ENCODE results near the gene NKAP.
"Not testable (repeated sequence)": the region's sequence is repeated elsewhere in the genome, so short reads cannot be mapped to it uniquely, and the experiment has no call there.

NKAP gene

GRCh38 chrX:119943185-119943988 lies at the start of gene NKAP:
NKAP (minus strand) TSS chrX:119943751; CDS start chrX:119943605, 146 bp downstream.
- peak; percentile 49 for DNase-seq (ENCODE audit: extremely low spot score, insufficient read length, low read depth)
- peak; percentile 96 for FAIRE-seq

GRCh38 chrX:119991005-119991787 lies 47.6 kb upstream of the NKAP start:
- FAIRE-seq, result no peak
- DNase-seq (ENCODE audit: extremely low spot score, insufficient read length, low read depth), result no peak

GRCh38 chrX:119990556-119991004 lies 47.0 kb upstream of the NKAP start:
- FAIRE-seq (no peak), DNase-seq (ENCODE audit: extremely low spot score, insufficient read length, low read depth) (no peak)

GRCh38 chrX:119989905-119990555 lies 46.5 kb upstream of the NKAP start:
- DNase-seq (ENCODE audit: extremely low spot score, insufficient read length, low read depth) (no peak), FAIRE-seq (no peak)

DNA sequence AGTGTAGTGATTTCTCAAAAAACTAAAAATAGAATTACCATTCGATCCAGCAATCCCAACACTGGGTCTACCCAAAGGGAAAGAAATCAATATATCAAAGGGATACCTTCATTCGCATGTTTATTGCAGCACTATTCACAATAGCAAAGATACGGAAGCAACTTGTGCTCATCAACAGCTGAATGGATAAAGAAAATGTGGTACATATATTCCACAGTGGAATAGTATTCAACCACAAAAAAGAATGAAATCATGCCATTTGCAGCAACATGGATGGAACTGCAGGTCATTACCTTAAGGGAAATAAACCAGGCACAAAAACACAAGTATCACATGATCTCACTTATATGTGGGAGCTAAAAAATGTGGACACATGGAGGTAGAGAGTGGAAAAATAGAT lies 42.7 kb upstream of the NKAP start:
- no peak for DNase-seq (ENCODE audit: extremely low spot score, insufficient read length, low read depth)
- no peak for FAIRE-seq

DNA sequence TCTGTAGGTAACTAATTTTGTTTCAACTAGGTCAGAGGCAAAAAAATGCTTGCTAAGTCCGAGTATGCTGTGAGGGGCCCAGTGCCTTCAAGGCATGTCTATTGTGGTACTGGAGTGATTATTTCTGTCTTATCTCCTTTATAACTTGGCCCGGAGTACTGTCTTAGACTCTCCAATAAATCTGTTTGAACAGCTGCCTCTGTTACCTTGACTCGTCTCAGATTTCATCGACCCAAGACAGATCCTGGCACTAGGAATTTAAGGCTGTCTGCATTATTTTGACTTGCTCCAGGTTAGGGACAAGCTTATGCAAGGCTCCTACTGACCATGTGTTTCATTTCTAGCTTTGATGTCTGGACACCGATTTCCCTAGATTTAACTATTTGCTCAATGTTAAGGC lies 41.1 kb upstream of the NKAP start:
- FAIRE-seq (no peak), DNase-seq (ENCODE audit: extremely low spot score, insufficient read length, low read depth) (no peak)

DNA sequence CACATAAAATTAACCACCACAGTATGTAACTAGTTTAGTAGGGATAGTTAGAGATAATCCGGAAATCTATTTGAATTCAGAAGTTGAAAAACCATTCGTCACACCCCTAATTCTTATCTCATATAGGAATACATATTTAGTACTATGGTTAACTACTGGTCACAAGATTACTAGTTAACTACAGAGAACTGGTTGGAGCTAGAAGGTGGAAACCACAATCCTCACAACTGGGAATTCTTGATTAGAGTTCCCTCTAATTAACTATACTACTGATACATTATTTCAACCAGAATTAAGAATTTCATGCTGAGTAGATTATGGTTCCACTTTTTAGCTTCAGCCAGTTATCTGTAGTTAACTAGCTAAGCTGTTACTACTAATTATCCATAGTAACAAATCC lies 39.9 kb upstream of the NKAP start:
- DNase-seq (ENCODE audit: extremely low spot score, insufficient read length, low read depth) (no peak), FAIRE-seq (no peak)

- FAIRE-seq, result no peak
- DNase-seq (ENCODE audit: extremely low spot score, insufficient read length, low read depth), result no peak
Measured at GRCh38 chrX:119982145-119982544, 38.6 kb upstream of the NKAP start.

DNA sequence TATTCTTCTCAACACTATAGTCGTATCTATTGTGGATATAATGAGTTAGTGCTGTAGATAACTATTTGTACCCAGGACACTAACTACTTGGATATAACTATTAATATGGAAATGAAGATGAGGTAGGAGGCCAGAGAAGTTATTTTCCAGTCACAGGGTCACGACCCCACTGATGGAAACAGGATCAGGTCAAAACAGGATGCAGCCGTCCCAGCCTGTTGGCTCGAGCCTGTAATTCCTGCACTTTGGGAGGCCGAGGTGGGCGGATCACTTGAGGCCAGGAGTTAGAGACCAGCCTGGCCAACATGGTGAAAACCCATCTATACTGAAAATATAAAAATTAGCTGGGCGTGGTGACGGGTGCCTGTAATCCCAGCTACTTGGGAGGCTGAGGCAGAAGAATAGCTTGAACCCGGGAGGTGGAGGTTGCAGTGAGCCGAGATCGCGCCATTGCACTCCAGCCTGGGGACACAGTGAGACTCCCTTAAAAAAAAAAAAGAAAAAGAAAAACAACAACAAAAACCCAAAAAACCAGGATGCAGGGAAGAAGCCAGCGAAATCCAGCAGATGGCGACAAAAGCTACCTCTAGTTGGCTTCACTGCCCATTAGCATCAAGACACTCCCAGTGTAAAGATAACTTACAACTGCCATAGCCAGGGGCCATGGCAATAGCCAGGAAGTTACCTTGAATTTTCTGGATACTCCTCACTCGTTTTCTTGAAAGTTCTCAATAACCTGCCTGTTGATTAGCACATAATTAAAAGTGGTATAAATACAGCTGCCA lies 37.9 kb upstream of the NKAP start:
- FAIRE-seq, result peak; percentile 87

DNA sequence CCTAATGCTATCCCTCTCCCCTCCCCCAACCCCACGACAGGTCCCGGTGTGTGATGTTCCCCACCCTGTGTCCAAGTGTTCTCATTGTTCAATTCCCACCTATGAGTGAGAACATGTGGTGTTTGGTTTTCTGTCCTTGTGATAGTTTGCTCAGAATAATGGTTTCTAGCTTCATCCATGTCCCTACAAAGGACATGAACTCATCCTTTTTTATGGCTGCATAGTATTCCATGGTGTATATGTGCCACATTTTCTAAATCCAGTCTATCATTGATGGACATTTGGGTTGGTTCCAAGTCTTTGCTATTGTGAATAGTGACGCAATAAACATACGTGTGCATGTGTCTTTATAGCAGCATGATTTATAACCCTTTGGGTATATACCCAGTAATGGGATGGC lies 33.6 kb upstream of the NKAP start:
- not testable (repeated sequence) for DNase-seq (ENCODE audit: extremely low spot score, insufficient read length, low read depth); FAIRE-seq

More for the DNA sequence above, 37.9 kb upstream of the NKAP start:
- no peak for DNase-seq (ENCODE audit: extremely low spot score, insufficient read length, low read depth)

DNA sequence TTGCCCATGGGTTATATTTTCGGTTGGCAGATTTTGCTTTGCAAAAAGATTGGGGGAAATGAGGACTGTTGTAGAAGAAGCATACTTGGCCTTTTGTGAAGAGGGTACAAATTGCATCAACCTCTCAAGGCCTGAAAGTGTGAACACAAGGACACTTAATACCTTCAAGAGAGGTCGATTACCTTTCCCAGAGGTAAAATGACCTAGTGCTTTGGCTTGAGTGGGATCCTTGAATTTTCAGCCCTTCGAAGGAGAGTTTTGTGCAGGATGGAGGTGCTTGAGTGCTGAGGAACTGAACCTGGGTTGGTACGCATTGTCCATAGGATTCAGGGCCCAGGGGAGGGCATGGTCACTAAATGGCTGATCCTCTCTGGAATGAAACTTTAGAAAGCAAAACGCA lies 27.6 kb upstream of the NKAP start:
- FAIRE-seq (no peak), DNase-seq (ENCODE audit: extremely low spot score, insufficient read length, low read depth) (no peak)

DNA sequence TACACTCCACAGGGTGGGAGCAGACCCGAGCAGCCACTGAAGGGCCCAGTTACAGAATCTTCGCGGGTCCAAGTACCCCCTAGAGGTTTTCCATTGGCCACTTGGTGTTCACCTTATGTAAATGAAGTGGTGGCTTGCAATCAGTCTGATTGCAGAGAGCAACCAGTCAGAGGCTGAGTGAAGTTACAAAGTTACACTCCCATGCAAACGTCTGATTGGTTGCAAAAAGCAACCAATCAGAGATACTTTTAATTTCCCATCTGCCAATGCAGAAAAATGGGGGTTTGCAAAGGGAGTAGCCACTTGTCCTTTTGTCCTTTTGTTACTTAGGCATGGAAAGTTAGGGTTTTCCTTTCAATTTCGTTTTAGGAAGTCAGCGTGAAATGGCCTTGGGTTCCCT lies 27.0 kb upstream of the NKAP start:
- no peak for DNase-seq (ENCODE audit: extremely low spot score, insufficient read length, low read depth)
- FAIRE-seq, result no peak

GRCh38 chrX:119966837-119967236 lies 23.3 kb upstream of the NKAP start:
- not testable (repeated sequence) for FAIRE-seq

DNA sequence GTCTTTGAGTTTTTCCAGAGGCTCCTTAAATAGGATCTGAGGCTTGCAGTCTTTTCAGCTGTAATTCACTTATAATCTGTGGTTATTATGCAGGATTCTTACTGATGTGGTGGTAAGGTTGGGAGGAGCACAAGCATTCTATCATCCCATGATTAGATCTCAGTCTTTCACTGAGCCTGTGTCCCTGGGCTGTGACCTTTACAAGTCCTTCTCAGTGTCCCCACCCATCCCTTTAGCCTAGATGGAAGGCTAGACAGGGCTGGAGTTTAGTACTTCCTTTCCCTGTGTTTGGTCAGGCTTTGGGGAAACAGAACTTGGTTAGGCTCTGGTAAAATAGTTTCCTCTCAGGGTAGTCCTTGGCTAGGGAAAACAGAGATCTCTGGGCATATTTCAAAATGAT lies 17.1 kb upstream of the NKAP start:
- no peak for FAIRE-seq
- DNase-seq (ENCODE audit: extremely low spot score, insufficient read length, low read depth), result no peak

More at GRCh38 chrX:119966837-119967236, 23.3 kb upstream of the NKAP start:
- DNase-seq (ENCODE audit: extremely low spot score, insufficient read length, low read depth), result not testable (repeated sequence)

DNA sequence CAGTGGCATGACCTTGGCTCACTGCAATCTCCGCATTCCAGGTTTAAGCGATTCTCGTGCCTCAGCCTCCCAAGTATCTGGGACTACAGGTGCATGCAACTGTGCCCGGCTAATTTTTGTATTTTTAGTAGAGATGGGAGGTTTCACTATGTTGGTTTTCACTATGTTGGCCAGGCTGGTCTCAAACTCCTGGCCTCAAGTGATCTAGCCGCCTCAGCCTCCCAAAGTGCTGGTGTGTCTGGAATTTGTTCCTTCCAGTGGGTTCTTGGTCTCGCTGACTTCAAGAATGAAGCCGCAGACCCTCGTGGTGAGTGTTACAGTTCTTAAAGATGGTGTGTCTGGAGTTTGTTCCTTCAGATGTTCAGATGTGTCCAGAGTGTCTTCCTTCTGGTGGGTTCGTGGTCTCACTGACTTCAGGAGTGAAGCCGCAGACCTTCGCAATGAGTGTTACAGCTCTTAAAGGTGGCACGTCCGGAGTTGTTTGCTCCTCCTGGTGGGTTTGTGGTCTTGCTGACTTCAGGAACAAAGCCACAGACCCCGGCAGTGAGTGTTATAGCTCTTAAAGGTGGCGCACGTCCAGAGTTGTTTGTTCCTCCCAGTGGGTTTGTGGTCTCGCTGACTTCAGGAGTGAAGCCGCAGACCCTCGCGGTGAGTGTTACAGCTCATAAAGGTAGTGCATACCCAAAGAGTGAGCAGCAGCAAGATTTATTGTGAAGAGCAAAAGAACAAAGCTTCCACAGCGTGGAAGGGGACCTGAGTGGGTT lies 12.4 kb upstream of the NKAP start:
- not testable (repeated sequence) for FAIRE-seq; DNase-seq (ENCODE audit: extremely low spot score, insufficient read length, low read depth)

GRCh38 chrX:119954374-119954773 lies 10.8 kb upstream of the NKAP start:
- DNase-seq (ENCODE audit: extremely low spot score, insufficient read length, low read depth) (no peak), FAIRE-seq (no peak)

GRCh38 chrX:119948381-119948780 lies 4.8 kb upstream of the NKAP start:
- DNase-seq (ENCODE audit: extremely low spot score, insufficient read length, low read depth), result no peak
- no peak for FAIRE-seq

- no peak for FAIRE-seq
- no peak for DNase-seq (ENCODE audit: extremely low spot score, insufficient read length, low read depth)
Measured at GRCh38 chrX:119945481-119945880, 1.9 kb upstream of the NKAP start.

DNA sequence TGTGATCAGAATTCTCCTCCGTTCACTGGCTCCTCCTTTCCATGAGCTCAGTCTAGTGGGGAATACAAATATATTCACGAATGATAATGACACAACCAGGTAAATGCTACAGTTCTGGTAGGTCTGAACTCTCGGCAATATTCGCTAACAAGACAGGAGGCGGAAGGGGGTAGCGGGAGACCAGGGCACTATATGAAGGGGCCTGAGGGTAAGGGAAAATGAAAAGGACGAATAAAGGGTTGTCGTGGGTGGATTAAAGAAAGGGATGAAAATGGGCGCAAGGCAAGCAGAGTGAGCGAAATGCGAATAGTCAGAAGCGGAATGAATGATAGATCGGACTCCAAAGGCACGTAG lies 743 bp downstream of the NKAP start:
- FAIRE-seq (peak; percentile 78), DNase-seq (ENCODE audit: extremely low spot score, insufficient read length, low read depth) (no peak)

Measured in GM18507 (cell line).